Body of pancreas (tissue), 4 donors: ENCODE results near the gene ZNF282.

ENCODE experiments used
- CTCF ChIP-seq, 7 experiments: fragments of 450-650 bp in 4 of 7; fragments of 200-600 bp in 3 of 7; sonication (generic) in 3 of 7; IDR thresholded peaks; one replicate each; pipeline ENCODE4 v1.5.1; 2016 to 2019; ENCODE audit warnings: antibody characterized with exemption in 7 of 7
- POLR2A ChIP-seq, 3 donors: fragments of 450-650 bp; IDR thresholded peaks; one replicate each; pipeline ENCODE4 v1.6.1; 2016; ENCODE audit warnings: antibody characterized with exemption in 3 of 3, mild to moderate bottlenecking in 2 of 3

GRCh38 chr7:149261829-149262617 is 66.7 kb downstream of the ZNF282 start, which contains the start of gene ZNF783:
- peak; percentile 49 to 96 (median 87) for TF ChIP-seq CTCF (IDR thresholded peaks at IDR 0.05)
- peak; percentile 38 to 62 (median 61) for TF ChIP-seq POLR2A (IDR thresholded peaks at IDR 0.05)
